Left lung (tissue), 10 donors: Measurements from ENCODE around the gene PTPN5. TPM values are rescaled to one million over a fixed set of nuclear protein-coding genes. Genes with fewer than 3 reads are reported as not detected.
A peak's percentile ranks its signal among the peaks of the same experiment; 100 is the strongest.

ENCODE experiments used
- ATAC-seq: fragments of 200-7000 bp; cut with Tn5 transposase; one replicate; pipeline ENCODE4 v1.9.1; 2020; ENCODE audit warnings: moderate library complexity
- DNase-seq, 4 donors: peaks; one replicate each; pipeline ENCODE4 v3.0.0-alpha.2; 2013 to 2020
- H3K27ac ChIP-seq, 2 donors: fragments of 200-600 bp; sonication (generic) in 1 of 2; one replicate each; pipeline versions ENCODE4 v1.5.0 to v1.8.0; 2020 to 2021
- H3K27me3 ChIP-seq, 2 donors: fragments of 200-600 bp; sonication (generic) in 1 of 2; one replicate each; pipeline versions ENCODE4 v1.5.0 to v1.8.0; 2020 to 2021
- H3K36me3 ChIP-seq, 2 donors: fragments of 200-600 bp; sonication (generic) in 1 of 2; one replicate each; pipeline versions ENCODE4 v1.5.0 to v1.8.0; 2020 to 2021
- H3K4me1 ChIP-seq, 2 donors: fragments of 200-600 bp; one replicate each; pipeline ENCODE4 v1.8.0; 2021
- H3K4me3 ChIP-seq, 2 donors: fragments of 200-600 bp; sonication (generic) in 1 of 2; one replicate each; pipeline versions ENCODE4 v1.5.0 to v1.8.0; 2020 to 2021; ENCODE audit warnings: mild to moderate bottlenecking in 1 of 2
- H3K9me3 ChIP-seq, 2 donors: fragments of 200-600 bp; sonication (generic) in 1 of 2; one replicate each; pipeline versions ENCODE4 v1.5.0 to v1.8.0; 2020 to 2021
- CTCF ChIP-seq, 2 donors: fragments of 200-600 bp; sonication (generic) in 1 of 2; IDR thresholded peaks; one replicate each; pipeline versions ENCODE4 v1.5.0 to v1.8.0; 2021; ENCODE audit warnings: antibody characterized with exemption in 2 of 2
- intact Hi-C, 2 donors: fragments of 100-400 bp; cut with DNase I; formaldehyde crosslinking; loops; one replicate each; pipeline versions ENCODE4 v1.11.2 to v1.14.2; 2022
- polyA plus RNA-seq, 6 donors: library from polyadenylated mRNA; unstranded; fragments of 120-200 nt; gene quantifications; one replicate each; pipeline ENCODE4 v1.2.1, GENCODE V29; 2013; ENCODE audit not compliant: insufficient read length in 6 of 6
- total RNA-seq, 2 donors: library from RNA; stranded (reverse); fragmentation: NEBNext Ultra II Directional; extraction: Animal tissue kit (Norgen Biotek cat#: 25700); gene quantifications; one replicate each; pipeline ENCODE4 v1.2.1, GENCODE V29; 2021
- donor health status: DM: no; HTN: yes; CAD: no.
- donor health status: DM: no; HTN: no; CAD: no.

Gene PTPN5
- total and polyA plus RNA-seq, 8 donors = 0.13 to 1.4 (median 0.83) TPM; not detected in 1

GRCh38 chr11:18728658-18729057 is 62.9 kb downstream of the PTPN5 start:
- no peak for TF ChIP-seq CTCF (IDR thresholded peaks at IDR 0.05)
- H3K27ac ChIP-seq = no peak overlapping the region
- no peaks in the 10 kb centered on the region for H3K4me1 ChIP-seq
- no peaks in the 10 kb centered on the region for H3K36me3 ChIP-seq
- intact Hi-C loops = no loop called here
- H3K4me3 ChIP-seq = no peak overlapping the region
- H3K9me3 ChIP-seq = no peaks in the 10 kb centered on the region
- DNase-seq = no peak
- no peak for ATAC-seq
- no peaks in the 10 kb centered on the region for H3K27me3 ChIP-seq

DNA sequence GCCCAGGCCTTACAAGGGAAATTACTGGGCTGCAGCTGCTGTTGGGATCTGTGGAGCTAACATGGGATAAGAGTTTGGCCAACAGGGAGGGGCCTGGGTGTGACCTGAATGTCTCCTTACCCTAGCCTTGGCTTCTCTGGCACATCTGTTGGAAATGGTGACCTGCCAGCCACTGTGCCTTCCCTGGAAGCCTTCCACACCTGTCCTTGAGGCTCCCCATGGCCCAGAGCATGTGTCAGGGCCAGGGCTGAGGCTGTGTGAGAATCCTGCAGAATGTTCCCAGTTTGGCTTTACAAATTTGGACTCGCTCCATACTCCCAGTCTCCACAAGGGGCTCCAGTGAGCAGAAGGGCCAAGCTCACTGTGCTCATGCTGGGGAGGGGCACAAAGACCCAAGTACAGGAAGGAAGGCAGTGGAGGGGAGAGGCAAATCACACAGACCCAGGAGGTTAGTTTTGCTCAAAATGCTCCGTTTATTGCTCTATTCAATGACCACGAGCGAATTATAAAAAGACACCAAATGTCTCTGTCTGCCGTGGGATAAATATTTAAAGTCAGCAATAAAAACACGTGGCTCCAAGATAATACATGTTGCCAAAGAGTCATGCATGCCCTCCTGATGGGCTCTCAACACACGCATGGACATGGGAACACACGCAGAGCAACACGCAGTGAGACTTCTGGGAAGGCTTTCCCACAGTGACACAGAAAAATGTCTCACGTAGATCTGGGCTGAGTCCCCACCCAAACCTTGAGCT is 63.9 kb downstream of the PTPN5 start:
- Histone ChIP-seq H3K36me3 (no peaks in the 10 kb centered on the region), H3K9me3 (no peaks in the 10 kb centered on the region), H3K4me3 (no peak overlapping the region), H3K4me1 (no peaks in the 10 kb centered on the region), H3K27me3 (no peaks in the 10 kb centered on the region), H3K27ac (no peak overlapping the region)
- TF ChIP-seq CTCF (IDR thresholded peaks at IDR 0.05) = peak; percentile 70 to 76
- peak in 2 of 4 donors; percentile 16 to 56 for DNase-seq
- intact Hi-C loops = no loop called here
- ATAC-seq = peak; percentile 55

DNA sequence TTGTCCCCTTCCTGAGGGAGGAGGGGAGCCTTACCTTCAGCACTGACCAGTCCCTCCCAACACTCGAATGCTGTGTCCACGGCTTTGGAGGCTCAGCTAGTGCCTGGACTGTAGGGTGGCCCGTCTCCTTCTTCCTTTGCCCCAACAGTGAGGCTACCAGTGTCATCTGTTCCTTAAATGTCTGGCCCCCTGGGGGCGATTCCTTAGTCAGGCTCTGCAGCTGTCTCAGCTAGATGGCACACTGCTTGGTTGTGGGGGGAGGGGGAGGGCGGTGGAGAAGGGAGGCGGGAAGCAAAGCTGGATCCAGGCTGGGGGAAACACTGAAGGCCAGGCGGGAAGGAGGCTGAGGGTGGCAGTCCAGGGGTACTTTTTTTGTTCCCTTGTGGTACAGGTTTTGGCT is 65.6 kb downstream of the PTPN5 start, which contains the start of gene IGSF22:
Gene IGSF22 (minus strand): TSS at position 149 of the 400 bp plus-strand sequence. CDS start 1,952 bp downstream, outside the sequence.
- Histone ChIP-seq H3K4me1 (peaks cover 0 to 11% of the 10 kb centered on the region in 2 donors), H3K27ac (no peak within 1 kb of the TSS), H3K36me3 (no peaks in the 10 kb centered on the region), H3K9me3 (no peaks in the 10 kb centered on the region), H3K4me3 (no peak within 1 kb of the TSS), H3K27me3 (peaks cover 0 to 6% of the 10 kb centered on the region in 2 donors)
- intact Hi-C loops = no loop called here
- DNase-seq = no peak
- no peak for ATAC-seq
- no peak for TF ChIP-seq CTCF (IDR thresholded peaks at IDR 0.05)

DNA sequence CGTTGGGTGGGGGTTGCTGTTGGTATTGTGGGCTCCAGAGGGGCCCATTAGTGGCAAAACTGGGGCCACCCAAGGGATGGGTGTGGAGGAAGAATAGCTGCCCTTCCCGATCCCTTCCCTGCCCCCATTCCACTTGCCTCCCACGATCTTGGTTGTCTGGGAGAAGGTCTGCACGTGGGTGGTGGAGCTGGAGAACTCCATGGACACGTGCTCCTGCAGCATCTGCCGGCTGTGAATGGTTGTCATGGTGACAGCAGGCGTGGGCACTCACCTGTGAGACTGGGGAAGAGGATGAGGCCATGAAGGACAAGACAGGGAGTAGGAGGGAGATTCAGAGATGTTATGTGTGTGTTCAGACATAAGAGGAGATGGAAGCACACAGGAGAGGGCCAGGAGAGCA is 67.6 kb downstream of the PTPN5 start:
- Histone ChIP-seq H3K36me3 (no peaks in the 10 kb centered on the region), H3K27me3 (peaks cover 0 to 12% of the 10 kb centered on the region in 2 donors), H3K4me3 (no peak overlapping the region), H3K9me3 (no peaks in the 10 kb centered on the region), H3K4me1 (peaks cover 0 to 16% of the 10 kb centered on the region in 2 donors), H3K27ac (no peak overlapping the region)
- ATAC-seq (no peak), DNase-seq (no peak)
- TF ChIP-seq CTCF (IDR thresholded peaks at IDR 0.05) = no peak
- intact Hi-C loops = no loop called here

- no peaks in the 10 kb centered on the region for H3K36me3 ChIP-seq
- ATAC-seq (no peak), DNase-seq (no peak)
- no peaks in the 10 kb centered on the region for H3K9me3 ChIP-seq
- H3K27ac ChIP-seq = no peak overlapping the region
- H3K4me3 ChIP-seq = peak overlapping the region in 1 of 2 donors; percentile 57
- intact Hi-C loops = no loop called here
- peaks cover 0 to 12% of the 10 kb centered on the region in 2 donors for H3K27me3 ChIP-seq
- TF ChIP-seq CTCF (IDR thresholded peaks at IDR 0.05) = no peak
- peaks cover 0 to 16% of the 10 kb centered on the region in 2 donors for H3K4me1 ChIP-seq
Measured at GRCh38 chr11:18722293-18722637, 69.3 kb downstream of the PTPN5 start.
